Kidney (tissue), 14 donors: ENCODE measurements around the gene SORCS2. TPM values are rescaled to one million over a fixed set of nuclear protein-coding genes. Genes with fewer than 3 reads are reported as not detected.

Experiments
- DNase-seq, 5 donors: peaks; one replicate each; pipeline ENCODE4 v3.0.0-alpha.2; 2013 to 2020
- FAIRE-seq: peaks from 2 replicates; lab custom pipeline; 2012; peaks lifted over from hg19 to GRCh38; lab: Jason Lieb, UNC
- H3K27ac ChIP-seq, 2 donors: one replicate each; pipeline ENCODE4 v1.7.0; 2013; ENCODE audit warnings: low read depth in 2 of 2, low read length in 2 of 2, inconsistent platforms in 1 of 2
- H3K27me3 ChIP-seq: one replicate; pipeline ENCODE4 v1.7.1; 2013; ENCODE audit warnings: low read length, inconsistent platforms; ENCODE audit not compliant: control insufficient read depth, insufficient read depth
- H3K36me3 ChIP-seq, 3 donors: one replicate each; pipeline versions ENCODE4 v1.7.0 to v1.7.1; 2013; ENCODE audit warnings: low read length in 3 of 3, control low read depth in 1 of 3, inconsistent platforms in 1 of 3; ENCODE audit not compliant: insufficient read depth in 3 of 3, control insufficient read depth in 2 of 3
- H3K4me1 ChIP-seq, 3 donors: one replicate each; pipeline versions ENCODE4 v1.7.0 to v1.7.1; 2013; ENCODE audit warnings: low read length in 3 of 3, inconsistent platforms in 1 of 3, low read depth in 1 of 3; ENCODE audit not compliant: control insufficient read depth in 2 of 3, insufficient read depth in 2 of 3
- H3K4me3 ChIP-seq, 3 donors: one replicate each; pipeline versions ENCODE4 v1.7.0 to v1.8.1; 2013; ENCODE audit warnings: low read length in 3 of 3, control low read depth in 1 of 3, inconsistent platforms in 1 of 3
- H3K9ac ChIP-seq, 3 donors: one replicate each; pipeline versions ENCODE4 v1.7.0 to v1.7.1; 2013; ENCODE audit warnings: low read length in 3 of 3, control low read depth in 1 of 3, inconsistent platforms in 1 of 3
- H3K9me3 ChIP-seq, 3 donors: one replicate each; pipeline versions ENCODE4 v1.7.0 to v1.7.1; 2013; ENCODE audit warnings: low read length in 3 of 3, control low read depth in 1 of 3, inconsistent platforms in 1 of 3; ENCODE audit not compliant: control insufficient read depth in 2 of 3, insufficient read depth in 1 of 3
- intact Hi-C: fragments of 100-400 bp; cut with DNase I; formaldehyde crosslinking; loops from one replicate; pipeline ENCODE4 v1.11.1; 2022
- polyA plus RNA-seq: library from polyadenylated mRNA; stranded (reverse); fragments of 350-450 nt; fragmentation: Illumina TruSeq; extraction: RNeasy Lipid Tissue Mini Kit (QIAGEN cat#74804); gene quantifications from one replicate; pipeline ENCODE4 v1.2.3, GENCODE V29; 2014; ENCODE audit warnings: low read depth, low replicate concordance; ENCODE audit not compliant: insufficient read depth
- total RNA-seq: library from RNA; stranded (reverse); fragmentation: NEBNext Ultra II Directional; extraction: Animal tissue kit (Norgen Biotek cat#: 25700); gene quantifications from one replicate; pipeline ENCODE4 v1.2.1, GENCODE V29; 2021
- TF ChIP-seq, protein P1 (sequence below): IDR thresholded peaks from 3 replicates; pipeline ENCODE4 v1.5.1; 2012; ENCODE audit warnings: mild to moderate bottlenecking, moderate library complexity, borderline replicate concordance; ENCODE audit not compliant: insufficient read depth; ENCODE audit errors: extremely low read depth
- donor health status: control.
- donor health status: control.
- donor health status: control.
- donor health status: control.
- donor health status: control.
- donor health status: DM: yes; HTN: yes; CAD: no.
- donor health status: Normal renal cell carcinoma (clear cell type).

The SORCS2 gene
- total and polyA plus RNA-seq, 2 donors from 2014 or later, result 6.1 to 9.1 TPM

GRCh38 chr4:7460566-7460965 is 268.2 kb downstream of the SORCS2 start:
- Histone ChIP-seq H3K27ac (no peak overlapping the region), H3K9me3 (peaks cover 0 to under 1% (median 0%) of the 10 kb centered on the region in 3 donors), H3K4me1 (no peaks in the 10 kb centered on the region), H3K9ac (no peak overlapping the region), H3K36me3 (no peaks in the 10 kb centered on the region), H3K4me3 (no peak overlapping the region), H3K27me3 (no peaks in the 10 kb centered on the region)
- DNase-seq, result peak in 4 of 5 donors; percentile 66 to 75 (median 70)
- intact Hi-C loops, result no loop called here
- no peak for FAIRE-seq
- TF ChIP-seq, protein P1, sequence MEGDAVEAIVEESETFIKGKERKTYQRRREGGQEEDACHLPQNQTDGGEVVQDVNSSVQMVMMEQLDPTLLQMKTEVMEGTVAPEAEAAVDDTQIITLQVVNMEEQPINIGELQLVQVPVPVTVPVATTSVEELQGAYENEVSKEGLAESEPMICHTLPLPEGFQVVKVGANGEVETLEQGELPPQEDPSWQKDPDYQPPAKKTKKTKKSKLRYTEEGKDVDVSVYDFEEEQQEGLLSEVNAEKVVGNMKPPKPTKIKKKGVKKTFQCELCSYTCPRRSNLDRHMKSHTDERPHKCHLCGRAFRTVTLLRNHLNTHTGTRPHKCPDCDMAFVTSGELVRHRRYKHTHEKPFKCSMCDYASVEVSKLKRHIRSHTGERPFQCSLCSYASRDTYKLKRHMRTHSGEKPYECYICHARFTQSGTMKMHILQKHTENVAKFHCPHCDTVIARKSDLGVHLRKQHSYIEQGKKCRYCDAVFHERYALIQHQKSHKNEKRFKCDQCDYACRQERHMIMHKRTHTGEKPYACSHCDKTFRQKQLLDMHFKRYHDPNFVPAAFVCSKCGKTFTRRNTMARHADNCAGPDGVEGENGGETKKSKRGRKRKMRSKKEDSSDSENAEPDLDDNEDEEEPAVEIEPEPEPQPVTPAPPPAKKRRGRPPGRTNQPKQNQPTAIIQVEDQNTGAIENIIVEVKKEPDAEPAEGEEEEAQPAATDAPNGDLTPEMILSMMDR, result no peak

DNA sequence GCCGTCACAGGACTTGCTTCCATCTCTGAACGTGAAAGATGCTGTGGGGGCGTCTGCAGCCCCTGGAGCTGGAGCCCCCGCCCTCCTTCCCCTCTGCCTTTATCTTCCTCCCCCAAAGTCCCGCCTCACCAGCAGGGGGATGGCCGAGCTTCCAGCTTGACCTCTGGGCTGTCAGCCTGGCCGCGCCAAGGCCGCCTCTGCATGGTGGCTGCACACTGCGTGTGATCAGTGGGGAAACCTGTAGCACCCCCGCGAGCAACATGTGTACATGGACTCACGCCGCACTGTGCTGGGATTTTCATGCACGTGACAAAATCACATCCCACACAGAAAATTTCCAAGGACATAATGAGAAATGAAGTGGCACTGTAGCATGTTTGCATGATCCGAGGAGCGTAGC is 268.9 kb downstream of the SORCS2 start:
- Histone ChIP-seq H3K4me1 (no peaks in the 10 kb centered on the region), H3K4me3 (no peak overlapping the region)
- no peak for FAIRE-seq

GRCh38 chr4:7462509-7462971 is 270.2 kb downstream of the SORCS2 start:
- H3K4me3 ChIP-seq, result no peak overlapping the region
- no peak overlapping the region for H3K9ac ChIP-seq
- intact Hi-C loops, result no loop called here
- peak in 3 of 5 donors; percentile 50 to 62 (median 55) for DNase-seq
- H3K27ac ChIP-seq, result no peak overlapping the region
- TF ChIP-seq, protein P1, result no peak
- FAIRE-seq, result no peak
- H3K27me3 ChIP-seq, result no peaks in the 10 kb centered on the region
- H3K9me3 ChIP-seq, result peaks cover 0 to 6% (median 0%) of the 10 kb centered on the region in 3 donors
- H3K36me3 ChIP-seq, result no peaks in the 10 kb centered on the region
- H3K4me1 ChIP-seq, result no peaks in the 10 kb centered on the region

More for the DNA sequence above, 268.9 kb downstream of the SORCS2 start:
- H3K27me3 ChIP-seq, result no peaks in the 10 kb centered on the region
- H3K9ac ChIP-seq, result no peak overlapping the region
- peaks cover 0 to 6% (median 0%) of the 10 kb centered on the region in 3 donors for H3K9me3 ChIP-seq
- H3K27ac ChIP-seq, result no peak overlapping the region
- intact Hi-C loops, result no loop called here
- DNase-seq, result no peak
- TF ChIP-seq, protein P1, result no peak
- H3K36me3 ChIP-seq, result no peaks in the 10 kb centered on the region
